Measurements from ENCODE around the gene KBTBD7.

GRCh38 chr13:41199079-41199478 is 4.7 kb upstream of the KBTBD7 start:
- no peak for TF ChIP-seq POLR2A (IDR thresholded peaks at IDR 0.05)
- no peak for TF ChIP-seq CTCF (IDR thresholded peaks at IDR 0.05)
